Head of caudate nucleus (tissue), 42 donors: ENCODE results near the gene LRFN3.
"Not testable (repeated sequence)": the region's sequence is repeated elsewhere in the genome, so short reads cannot be mapped to it uniquely, and the experiment has no call there.

Source experiments
- DNase-seq, 42 donors: peaks; one replicate each; pipeline versions ENCODE4 v3.0.0 to v3.0.0-alpha.2; 2020 to 2021; ENCODE audit warnings: mixed read lengths in 7 of 42
- intact Hi-C: fragments of 100-400 bp; cut with DNase I; formaldehyde crosslinking; loops from one replicate; pipeline ENCODE4 v1.15.0; 2022

LRFN3 gene

DNA sequence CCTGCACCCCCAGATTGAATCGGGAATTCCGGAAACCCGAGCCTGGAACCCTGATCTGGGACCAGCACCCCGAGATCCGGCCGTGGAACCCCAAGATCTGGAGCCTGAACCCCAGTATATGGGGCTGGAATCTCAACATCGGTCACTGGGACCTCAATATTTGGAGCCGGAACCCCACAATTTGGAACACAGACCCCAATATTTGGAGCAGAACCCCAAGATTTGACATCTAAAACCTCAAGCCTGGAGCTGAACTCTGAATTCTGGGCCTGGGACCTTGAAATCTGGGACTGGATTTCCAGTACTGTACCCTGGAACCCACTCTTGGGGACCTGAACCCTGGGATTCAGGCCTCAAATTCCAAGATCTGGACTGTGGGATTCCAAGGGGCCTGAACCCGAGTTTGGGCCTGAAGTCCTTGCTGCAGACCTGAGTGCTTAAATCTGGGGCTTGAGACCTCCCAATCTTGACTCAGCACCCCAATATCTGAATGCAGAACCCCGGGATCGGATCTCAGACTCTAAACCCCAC is 629 bp downstream of the LRFN3 start:
- DNase-seq = no peak
- intact Hi-C loops = loop anchor here (10.0 kb wide), 1 partner anchor 192 kb away; the partner anchor contains the start of genes IGFLR1, LIN37, PSENEN and U2AF1L4

DNA sequence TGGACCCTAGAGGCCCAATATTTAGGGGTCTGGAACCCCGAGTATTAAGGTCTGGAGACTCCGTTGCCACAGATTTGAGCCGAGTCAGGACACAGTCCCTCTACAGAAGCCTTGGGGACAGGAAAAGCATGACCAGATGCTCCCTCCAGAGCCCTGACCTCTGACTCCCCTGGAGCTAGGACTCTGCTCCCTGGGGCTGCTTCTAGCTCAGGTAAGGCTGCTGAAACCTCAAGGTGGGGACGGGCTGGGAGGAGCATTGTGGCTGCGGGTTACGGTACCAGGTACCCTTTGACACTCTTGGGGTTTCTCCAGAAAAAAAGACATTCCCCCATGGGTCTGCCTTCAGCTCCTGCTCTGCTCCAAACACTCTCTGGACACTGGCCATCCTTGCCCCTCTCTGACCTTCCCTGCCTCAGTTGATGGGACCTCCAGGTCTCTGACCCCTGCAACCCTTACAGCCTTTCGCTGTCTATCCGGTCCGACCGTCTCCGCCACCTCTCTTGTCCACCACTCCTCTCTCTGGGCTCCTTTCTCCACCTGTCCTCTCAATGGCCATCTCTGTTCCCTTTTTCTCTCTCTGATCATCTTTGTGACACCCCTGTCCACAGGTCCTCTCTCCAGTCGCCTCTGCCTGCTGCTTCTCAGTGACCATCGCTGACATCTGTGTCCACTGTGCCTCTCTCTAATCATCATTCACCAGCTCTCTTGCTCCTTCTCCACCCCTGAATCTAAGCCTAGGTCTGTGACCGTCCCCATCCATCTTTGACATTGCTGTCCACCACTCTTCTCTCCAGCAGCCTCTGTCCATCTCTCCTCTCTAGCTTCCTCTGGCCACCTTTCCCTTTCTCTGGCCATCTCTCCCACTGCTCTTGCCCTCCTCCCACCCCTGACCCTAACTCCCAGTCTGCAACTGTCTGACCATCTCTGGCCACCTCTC is 1.4 kb downstream of the LRFN3 start:
- intact Hi-C loops = loop anchor here (10.0 kb wide), 1 partner anchor 193 kb away; the partner anchor contains the start of genes IGFLR1, LIN37, PSENEN and U2AF1L4
- DNase-seq = no peak

DNA sequence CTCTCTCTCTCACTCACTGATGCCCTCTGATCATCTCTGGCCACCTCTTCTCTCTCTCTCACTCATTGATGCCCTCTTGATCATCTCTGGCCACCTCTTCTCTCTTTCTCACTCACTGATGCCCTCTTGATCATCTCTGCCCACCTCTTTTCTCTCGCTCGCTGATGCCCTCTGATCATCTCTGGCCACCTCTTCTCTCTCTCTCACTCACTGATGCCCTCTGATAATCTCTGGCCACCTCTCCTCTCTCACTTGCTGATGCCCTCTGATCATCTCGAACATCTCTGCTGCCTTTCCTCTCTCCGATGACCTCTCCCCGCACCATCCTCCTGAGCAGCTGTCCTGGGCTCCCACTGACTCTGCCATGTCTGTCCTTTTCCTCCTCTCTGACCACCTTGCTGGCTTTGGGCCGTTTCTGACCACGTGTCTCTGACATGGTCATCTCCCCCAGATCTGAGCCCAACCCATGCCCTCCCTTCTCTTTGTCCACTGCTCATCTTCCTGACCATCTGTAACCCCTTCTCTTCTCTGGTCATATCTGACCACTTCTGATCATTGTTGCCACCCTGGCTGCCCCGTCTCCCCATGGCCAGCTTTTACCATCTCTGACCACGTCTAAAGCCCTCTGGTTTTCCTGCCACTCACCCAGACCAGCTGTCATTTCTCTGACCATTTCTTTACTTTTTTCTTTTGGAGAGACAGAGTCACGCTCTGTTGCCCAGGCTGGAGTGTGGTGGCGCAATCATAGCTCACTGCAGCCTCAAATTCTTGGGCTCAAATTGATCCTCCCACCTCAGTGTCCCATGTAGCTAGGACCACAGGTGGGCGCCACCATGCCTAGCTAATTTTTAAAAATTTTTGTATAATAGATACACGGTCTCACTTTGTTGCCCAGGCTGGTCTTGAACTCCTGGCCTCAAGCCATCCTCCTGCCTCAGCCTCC is 2.4 kb downstream of the LRFN3 start:
- intact Hi-C loops = loop anchor here (10.0 kb wide), 1 partner anchor 194 kb away; the partner anchor contains the start of genes IGFLR1, LIN37, PSENEN and U2AF1L4
- no peak for DNase-seq

DNA sequence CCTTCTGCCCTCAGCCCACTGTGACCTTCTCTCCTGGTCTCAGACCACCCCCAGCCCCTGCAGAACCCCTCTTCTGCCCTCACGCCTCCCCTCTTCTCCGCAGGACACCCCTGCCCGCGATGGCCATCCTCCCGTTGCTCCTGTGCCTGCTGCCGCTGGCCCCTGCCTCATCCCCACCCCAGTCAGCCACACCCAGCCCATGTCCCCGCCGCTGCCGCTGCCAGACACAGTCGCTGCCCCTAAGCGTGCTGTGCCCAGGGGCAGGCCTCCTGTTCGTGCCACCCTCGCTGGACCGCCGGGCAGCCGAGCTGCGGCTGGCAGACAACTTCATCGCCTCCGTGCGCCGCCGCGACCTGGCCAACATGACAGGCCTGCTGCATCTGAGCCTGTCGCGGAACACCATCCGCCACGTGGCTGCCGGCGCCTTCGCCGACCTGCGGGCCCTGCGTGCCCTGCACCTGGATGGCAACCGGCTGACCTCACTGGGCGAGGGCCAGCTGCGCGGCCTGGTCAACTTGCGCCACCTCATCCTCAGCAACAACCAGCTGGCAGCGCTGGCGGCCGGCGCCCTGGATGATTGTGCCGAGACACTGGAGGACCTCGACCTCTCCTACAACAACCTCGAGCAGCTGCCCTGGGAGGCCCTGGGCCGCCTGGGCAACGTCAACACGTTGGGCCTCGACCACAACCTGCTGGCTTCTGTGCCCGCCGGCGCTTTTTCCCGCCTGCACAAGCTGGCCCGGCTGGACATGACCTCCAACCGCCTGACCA is 3.3 kb downstream of the LRFN3 start:
- DNase-seq = no peak
- intact Hi-C loops = loop anchor here (10.0 kb wide), 1 partner anchor 195 kb away; the partner anchor contains the start of genes IGFLR1, LIN37, PSENEN and U2AF1L4

DNA sequence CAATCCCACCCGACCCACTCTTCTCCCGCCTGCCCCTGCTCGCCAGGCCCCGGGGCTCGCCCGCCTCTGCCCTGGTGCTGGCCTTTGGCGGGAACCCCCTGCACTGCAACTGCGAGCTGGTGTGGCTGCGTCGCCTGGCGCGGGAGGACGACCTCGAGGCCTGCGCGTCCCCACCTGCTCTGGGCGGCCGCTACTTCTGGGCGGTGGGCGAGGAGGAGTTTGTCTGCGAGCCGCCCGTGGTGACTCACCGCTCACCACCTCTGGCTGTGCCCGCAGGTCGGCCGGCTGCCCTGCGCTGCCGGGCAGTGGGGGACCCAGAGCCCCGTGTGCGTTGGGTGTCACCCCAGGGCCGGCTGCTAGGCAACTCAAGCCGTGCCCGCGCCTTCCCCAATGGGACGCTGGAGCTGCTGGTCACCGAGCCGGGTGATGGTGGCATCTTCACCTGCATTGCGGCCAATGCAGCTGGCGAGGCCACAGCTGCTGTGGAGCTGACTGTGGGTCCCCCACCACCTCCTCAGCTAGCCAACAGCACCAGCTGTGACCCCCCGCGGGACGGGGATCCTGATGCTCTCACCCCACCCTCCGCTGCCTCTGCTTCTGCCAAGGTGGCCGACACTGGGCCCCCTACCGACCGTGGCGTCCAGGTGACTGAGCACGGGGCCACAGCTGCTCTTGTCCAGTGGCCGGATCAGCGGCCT is 4.1 kb downstream of the LRFN3 start:
- no peak for DNase-seq
- intact Hi-C loops = no loop called here

DNA sequence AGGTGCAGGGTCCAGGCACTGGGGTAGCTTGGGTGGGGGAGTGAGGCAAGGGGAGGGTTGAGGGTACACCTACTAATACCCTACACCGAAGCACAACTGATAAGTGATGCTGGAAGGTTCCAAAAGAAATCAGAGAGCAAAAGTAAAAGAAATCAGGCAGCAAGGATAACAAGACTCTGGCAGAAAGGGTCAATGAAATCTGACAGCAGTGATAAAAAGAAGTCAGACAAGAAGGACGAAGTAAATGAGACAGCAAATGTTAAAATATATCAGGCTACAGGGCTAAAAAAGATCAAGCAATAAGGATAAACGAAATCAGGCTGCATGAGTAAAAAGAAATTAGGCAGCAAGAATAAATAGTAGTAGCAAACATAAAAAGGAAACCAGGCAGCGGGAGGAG is 4.7 kb downstream of the LRFN3 start:
- intact Hi-C loops = no loop called here
- DNase-seq = no peak

DNA sequence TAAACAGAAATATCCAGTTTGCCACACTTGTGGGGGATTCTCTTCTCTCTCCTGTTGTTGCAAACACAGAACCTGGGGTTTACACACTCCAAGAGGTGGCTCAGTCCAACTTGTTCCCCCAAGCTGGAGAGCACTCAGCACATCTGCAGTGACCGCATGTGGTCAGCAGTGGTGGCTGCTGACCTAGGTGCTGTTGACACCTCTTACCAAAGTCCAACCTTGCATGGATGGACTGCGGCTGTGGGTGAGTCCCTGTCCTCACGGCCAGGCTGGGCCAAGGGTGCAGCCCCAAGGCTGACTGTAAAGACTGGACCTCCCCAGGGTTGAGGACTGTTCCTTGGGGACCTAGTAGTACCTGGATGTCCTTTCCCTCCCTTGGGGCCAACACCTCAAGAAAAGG is 6.1 kb downstream of the LRFN3 start:
- intact Hi-C loops = no loop called here
- DNase-seq = no peak

DNA sequence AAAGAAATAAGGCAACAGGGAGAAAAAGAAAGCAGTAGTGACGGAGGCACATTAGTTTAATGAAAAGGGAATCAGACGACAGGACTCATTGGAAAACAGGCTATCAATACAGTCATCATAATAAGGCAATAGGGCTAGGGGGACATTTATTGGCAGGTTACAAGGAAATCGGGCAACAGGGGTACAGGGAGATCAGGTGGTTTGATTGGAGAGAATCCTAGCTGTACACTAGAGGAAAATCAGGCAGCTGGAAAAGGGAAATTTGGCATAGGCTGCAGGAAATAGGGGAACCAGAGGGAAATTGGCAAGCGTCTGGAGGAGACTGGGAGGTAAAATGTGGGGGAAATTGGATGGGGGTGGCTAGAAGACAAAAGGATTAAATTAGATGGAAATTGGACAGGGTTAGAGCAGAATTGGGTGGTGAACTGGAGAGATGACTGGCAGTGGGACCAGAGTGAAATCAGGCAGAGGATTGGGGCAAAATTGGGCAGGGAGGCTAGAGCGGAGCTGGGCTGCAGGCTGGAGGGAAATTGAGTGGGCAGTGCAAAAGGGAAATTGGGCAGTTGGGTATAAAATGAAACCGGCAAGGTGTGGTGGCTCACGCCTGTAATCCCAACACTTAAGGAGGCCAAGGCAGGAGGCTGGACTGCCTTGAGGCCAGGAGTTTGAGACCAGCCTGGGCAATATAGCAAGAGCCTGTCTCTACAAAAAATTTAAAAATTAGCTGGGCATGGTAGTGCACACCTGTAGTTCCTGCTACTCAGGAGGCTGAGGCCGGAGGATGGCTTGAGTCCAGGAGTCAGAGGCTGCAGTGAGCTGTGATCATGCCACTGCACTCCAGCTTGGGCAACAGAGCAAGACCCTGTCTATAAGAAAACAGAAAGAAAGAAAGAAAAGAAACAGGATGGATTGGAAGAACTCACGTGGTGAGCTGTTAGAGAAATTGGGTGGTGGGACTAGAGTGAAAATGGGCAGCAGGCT is 7.4 kb downstream of the LRFN3 start:
- DNase-seq = no peak
- intact Hi-C loops = no loop called here

DNA sequence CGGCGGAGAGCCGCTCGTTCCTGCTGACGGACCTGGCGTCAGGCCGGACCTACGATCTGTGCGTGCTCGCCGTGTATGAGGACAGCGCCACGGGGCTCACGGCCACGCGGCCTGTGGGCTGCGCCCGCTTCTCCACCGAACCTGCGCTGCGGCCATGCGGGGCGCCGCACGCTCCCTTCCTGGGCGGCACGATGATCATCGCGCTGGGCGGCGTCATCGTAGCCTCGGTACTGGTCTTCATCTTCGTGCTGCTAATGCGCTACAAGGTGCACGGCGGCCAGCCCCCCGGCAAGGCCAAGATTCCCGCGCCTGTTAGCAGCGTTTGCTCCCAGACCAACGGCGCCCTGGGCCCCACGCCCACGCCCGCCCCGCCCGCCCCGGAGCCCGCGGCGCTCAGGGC is 8.4 kb downstream of the LRFN3 start:
- intact Hi-C loops = no loop called here
- DNase-seq = no peak

DNA sequence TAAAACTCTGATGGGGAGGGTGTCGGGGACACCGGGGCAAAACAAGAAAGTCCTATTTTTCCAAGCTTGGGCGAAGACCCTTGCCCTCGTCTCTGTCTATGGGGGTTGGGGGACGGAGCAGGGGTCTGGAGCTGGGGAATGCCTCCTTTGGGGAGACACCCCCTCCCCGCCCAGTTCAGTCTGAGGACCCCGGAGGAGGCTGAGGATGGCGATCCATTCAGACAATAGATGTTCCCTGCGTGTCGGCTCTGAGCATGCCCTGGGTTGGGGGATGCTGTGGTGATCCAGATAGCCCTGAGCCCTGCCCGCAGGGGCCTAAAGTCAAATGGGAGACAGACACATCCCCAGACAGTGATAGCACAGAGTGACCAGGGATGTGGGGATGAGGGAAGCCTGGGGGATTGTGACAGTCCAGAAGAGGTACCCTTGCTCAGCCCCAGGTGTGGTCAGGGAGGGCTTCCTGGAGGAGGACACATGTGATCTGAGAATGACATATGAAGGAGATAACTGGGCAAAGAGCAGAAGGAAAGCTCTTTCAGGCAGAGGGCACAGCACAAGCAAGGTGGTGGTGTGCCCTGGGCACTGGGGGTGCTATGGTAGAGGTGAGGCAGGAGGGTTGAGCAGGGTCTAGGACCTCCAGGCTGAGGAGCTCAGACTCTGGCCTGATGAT is 9.1 kb downstream of the LRFN3 start:
- intact Hi-C loops = no loop called here
- DNase-seq = no peak

DNA sequence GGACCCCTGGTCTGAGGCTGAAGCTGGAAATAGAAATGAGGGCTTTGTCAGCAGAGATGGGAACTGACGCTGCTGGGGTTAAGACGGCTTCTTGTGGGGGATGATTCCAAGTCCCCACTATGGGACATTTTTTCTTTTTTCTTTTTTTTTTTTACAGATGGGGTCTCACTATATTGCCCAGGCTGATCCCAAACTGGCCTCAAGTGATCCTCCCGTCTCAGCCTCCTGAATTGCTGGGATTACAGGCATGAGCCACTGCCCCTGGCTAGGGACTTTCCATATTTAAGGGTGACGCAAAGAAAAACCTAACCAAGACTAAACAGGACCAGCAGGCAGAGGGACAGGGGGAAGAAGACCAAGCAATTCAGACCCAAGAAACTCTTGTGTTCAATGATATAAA is 10.0 kb downstream of the LRFN3 start:
- DNase-seq = no peak
- intact Hi-C loops = no loop called here

DNA sequence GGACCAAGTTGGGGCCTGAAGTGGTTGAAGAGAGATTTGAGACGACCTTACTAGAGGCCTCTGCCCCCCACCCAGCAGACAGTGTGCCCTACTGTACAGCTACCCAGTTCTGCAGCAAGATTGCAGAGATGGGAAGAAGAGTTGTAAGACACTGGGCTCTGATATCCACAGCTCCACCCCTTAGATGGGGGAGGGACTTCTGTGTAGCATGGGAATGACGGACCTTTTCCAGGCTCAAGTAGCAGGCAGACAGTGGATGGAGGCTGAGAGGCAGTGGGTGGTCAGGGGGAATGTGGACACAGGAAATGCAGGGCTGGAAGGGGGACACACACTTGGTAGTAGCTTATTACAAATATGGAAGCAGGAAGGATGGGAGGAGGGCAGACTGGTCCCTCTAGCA is 13.0 kb downstream of the LRFN3 start:
- intact Hi-C loops = no loop called here
- DNase-seq = no peak

DNA sequence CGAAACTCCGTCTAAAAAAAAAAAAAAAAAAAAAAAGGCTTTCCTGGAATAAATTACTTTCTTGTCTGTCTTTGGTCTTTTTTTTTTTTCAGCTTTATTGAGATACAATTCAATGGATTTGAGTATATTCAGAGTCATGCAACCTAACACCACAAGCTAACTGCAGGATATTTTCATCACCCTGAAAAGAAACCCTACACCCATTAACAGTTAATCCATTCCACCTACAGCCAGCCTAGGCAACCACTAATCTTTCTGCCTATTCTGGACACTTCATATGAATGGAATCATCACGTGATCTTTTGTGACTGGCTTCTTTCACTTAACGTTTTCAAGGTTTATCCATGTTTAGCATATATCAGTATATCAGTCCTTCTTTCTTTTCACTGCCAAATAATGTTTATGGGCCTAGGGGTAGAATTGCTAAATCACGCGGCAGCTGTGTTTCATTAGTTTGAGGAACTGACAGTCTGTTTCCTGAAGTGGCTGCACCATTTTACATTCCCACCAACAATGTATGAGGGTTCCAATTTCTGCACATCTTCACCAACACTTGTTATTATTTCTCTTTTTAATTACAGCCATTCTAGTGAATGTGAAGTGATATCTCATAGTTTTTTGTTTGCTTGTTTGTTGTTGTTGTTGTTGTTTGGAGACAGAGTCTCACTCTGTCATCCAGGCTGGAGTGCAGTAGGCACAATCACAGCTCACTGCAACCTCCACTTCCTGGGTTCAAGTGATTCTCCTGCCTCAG is 19.9 kb downstream of the LRFN3 start:
- intact Hi-C loops = no loop called here
- no peak for DNase-seq

DNA sequence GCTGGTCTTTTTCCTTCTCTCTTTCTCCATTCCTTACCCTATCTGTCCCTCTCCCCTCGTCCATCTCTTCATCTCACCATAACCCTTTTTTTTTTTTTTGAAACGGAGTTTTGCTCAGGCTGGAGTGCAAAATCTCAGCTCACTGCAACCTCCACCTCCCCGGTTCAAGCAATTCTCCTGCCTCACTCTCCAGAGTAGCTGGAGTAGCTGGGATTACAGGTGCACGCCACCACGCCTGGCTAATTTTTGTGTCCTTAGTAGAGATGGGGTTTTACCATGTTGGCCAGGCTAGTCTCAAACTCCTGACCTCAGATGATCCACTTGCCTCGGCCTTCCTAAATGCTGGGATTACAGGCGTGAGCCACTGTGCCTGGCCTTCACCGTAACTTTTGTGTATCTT is 21.2 kb downstream of the LRFN3 start:
- intact Hi-C loops, DNase-seq: not testable (repeated sequence)

DNA sequence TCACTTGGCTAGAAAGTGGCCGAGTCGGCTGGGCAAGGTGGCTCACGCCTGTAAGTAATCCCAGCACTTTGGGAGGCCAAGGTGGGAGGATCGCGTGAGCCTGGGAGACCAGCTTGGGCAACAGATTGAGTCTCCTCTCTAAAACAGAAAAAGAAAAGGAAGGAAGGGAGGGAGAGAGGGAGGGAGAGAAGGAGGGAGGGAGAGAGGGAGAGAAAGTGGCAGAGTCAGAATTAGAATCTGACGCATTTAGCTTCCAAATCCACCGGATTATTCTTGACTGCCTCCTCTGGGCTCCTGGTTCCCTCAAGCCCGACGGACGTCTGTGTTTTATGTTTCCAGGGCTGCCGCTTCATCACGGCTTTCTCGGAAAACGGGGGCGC is 22.5 kb downstream of the LRFN3 start:
- DNase-seq = no peak
- intact Hi-C loops = no loop called here
